Transverse colon (tissue), 4 donors: Measurements from ENCODE around the gene ARHGEF37. TPM values are rescaled to one million over a fixed set of nuclear protein-coding genes. Genes with fewer than 3 reads are reported as not detected.

Experiments
- DNase-seq: peaks from one replicate; pipeline ENCODE4 v3.0.0-alpha.2; 2019
- H3K27ac ChIP-seq, 4 donors: fragments of 200-600 bp; sonication (generic); 2 replicates each; pipeline ENCODE4 v1.5.1; 2016 to 2018; ENCODE audit warnings: inconsistent platforms in 4 of 4
- H3K27me3 ChIP-seq: fragments of 200-600 bp; sonication (generic); 2 replicates; pipeline ENCODE4 v1.5.1; 2017; ENCODE audit warnings: inconsistent platforms
- H3K36me3 ChIP-seq, 4 donors: fragments of 200-600 bp; sonication (generic); 2 replicates each; pipeline ENCODE4 v1.5.1; 2017 to 2019; ENCODE audit warnings: inconsistent platforms in 4 of 4
- H3K4me1 ChIP-seq, 4 donors: fragments of 200-600 bp; sonication (generic); 2 replicates each; pipeline ENCODE4 v1.5.1; 2017 to 2020; ENCODE audit warnings: inconsistent platforms in 4 of 4
- H3K4me3 ChIP-seq, 4 donors: fragments of 200-600 bp; sonication (generic); 1 replicate in 1 of 4; 2 replicates in 3 of 4; pipeline versions ENCODE4 v1.5.1 to v1.6.1; 2017 to 2019; ENCODE audit warnings: inconsistent platforms in 4 of 4
- H3K9me3 ChIP-seq, 2 donors: fragments of 200-600 bp; sonication (generic); 2 replicates each; pipeline ENCODE4 v1.5.1; 2017 to 2019; ENCODE audit warnings: inconsistent platforms in 2 of 2
- EP300 ChIP-seq: sonication (generic); formaldehyde crosslinking; IDR thresholded peaks from one replicate; pipeline ENCODE4 v1.6.1; 2017; ENCODE audit warnings: antibody characterized with exemption, low read depth
- POLR2A ChIP-seq: fragments of 450-650 bp; IDR thresholded peaks from one replicate; pipeline ENCODE4 v1.6.1; 2016; ENCODE audit warnings: antibody characterized with exemption, mild to moderate bottlenecking, moderate library complexity
- POLR2AphosphoS5 ChIP-seq, 3 donors: sonication (generic); formaldehyde crosslinking; IDR thresholded peaks; one replicate each; pipeline ENCODE4 v1.6.1; 2016; ENCODE audit warnings: antibody characterized with exemption in 3 of 3
- WGBS, 2 donors: methylation state at CpG; one replicate each; pipeline ENCODE4 v1.1.5; 2018; ENCODE audit warnings: low coverage in 1 of 2; 5-methylcytosine and 5-hydroxymethylcytosine counted together
- in situ Hi-C, 4 donors: fragments of 200-750 bp; cut with MboI; loops; one replicate each; pipeline versions ENCODE4 v1.15.0 to v1.15.1; 2017; ENCODE audit warnings: low sequenced_read_pairs in 3 of 4, low pct_ligation_motif_present in 1 of 4, low pct_unique_long_range_greater_than_20kb in 1 of 4
- intact Hi-C: fragments of 100-400 bp; cut with DNase I; formaldehyde crosslinking; loops from one replicate; pipeline ENCODE4 v1.15.1; 2023; ENCODE audit warnings: low total_unique reads
- total RNA-seq, 4 donors: library from RNA; depleted of rRNA; stranded (reverse); fragments of >200 nt; gene quantifications; one replicate each; pipeline ENCODE4 v1.1.0, GENCODE V29; 2016
- TF ChIP-seq, protein P1 (sequence below), 5 experiments: fragments of 200-600 bp in 3 of 5; fragments of 450-650 bp in 2 of 5; sonication (generic) in 3 of 5; IDR thresholded peaks; 1 replicate in 2 of 5; 2 replicates in 3 of 5; pipeline ENCODE4 v1.5.1; 2016 to 2017; ENCODE audit warnings: antibody characterized with exemption in 5 of 5, inconsistent platforms in 3 of 5, mild to moderate bottlenecking in 2 of 5, moderate library complexity in 1 of 5

Gene ARHGEF37
- total RNA-seq, 4 donors from 2014 or later, result 14.2 to 27.5 (median 21.7) TPM

DNA sequence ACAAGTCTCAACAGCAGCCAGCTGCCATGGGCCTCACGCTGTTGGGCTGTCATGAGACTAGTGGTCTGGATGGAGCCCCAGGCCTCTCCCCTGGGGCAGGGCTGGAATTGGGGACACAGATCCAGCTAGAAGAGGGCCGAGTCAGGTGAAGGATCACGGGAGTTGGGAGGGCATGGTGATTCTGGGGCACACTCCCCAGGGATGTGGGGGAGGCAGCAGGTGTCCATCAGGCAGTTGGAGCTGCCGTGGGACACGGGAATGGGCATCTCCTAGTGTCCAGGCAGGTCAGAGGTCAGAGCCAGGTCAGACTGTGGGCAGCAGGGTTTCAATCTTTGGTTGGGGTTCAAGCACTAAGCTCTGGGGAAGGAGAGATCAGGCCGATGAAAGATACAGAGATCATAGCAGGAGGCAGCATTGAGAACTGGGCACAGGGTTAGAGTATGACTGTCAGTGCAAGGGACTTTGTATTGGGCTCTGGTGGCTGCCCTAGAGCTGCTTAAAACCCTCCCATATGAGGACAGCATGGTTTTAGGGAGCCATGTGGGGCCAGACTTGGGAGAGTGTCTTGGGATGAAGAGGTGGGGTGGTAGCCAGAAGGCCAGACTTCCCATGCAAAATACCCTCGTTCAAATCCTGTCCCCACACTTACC lies 59.2 kb downstream of the ARHGEF37 start:
- Histone ChIP-seq H3K4me3 (peak overlapping the region in 1 of 4 donors; percentile 44), H3K36me3 (no peaks in the 10 kb centered on the region), H3K27me3 (no peaks in the 10 kb centered on the region), H3K9me3 (no peaks in the 10 kb centered on the region), H3K27ac (peak overlapping the region; percentile 85 to 90 (median 87)), H3K4me1 (peaks cover 14 to 26% (median 16%) of the 10 kb centered on the region in 4 donors)
- intact Hi-C loops (no loop called here), in situ Hi-C loops (no loop called here)
- TF ChIP-seq EP300, result no peak
- TF ChIP-seq POLR2A, result no peak
- no peak for TF ChIP-seq POLR2AphosphoS5 (IDR thresholded peaks at IDR 0.05)
- TF ChIP-seq, protein P1, sequence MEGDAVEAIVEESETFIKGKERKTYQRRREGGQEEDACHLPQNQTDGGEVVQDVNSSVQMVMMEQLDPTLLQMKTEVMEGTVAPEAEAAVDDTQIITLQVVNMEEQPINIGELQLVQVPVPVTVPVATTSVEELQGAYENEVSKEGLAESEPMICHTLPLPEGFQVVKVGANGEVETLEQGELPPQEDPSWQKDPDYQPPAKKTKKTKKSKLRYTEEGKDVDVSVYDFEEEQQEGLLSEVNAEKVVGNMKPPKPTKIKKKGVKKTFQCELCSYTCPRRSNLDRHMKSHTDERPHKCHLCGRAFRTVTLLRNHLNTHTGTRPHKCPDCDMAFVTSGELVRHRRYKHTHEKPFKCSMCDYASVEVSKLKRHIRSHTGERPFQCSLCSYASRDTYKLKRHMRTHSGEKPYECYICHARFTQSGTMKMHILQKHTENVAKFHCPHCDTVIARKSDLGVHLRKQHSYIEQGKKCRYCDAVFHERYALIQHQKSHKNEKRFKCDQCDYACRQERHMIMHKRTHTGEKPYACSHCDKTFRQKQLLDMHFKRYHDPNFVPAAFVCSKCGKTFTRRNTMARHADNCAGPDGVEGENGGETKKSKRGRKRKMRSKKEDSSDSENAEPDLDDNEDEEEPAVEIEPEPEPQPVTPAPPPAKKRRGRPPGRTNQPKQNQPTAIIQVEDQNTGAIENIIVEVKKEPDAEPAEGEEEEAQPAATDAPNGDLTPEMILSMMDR (IDR thresholded peaks at IDR 0.05), result no peak
- DNase-seq, result no peak
- 50 to 52% methylated on average over 3 to 7 of the region's 7 CpGs for WGBS, 2 donors

DNA sequence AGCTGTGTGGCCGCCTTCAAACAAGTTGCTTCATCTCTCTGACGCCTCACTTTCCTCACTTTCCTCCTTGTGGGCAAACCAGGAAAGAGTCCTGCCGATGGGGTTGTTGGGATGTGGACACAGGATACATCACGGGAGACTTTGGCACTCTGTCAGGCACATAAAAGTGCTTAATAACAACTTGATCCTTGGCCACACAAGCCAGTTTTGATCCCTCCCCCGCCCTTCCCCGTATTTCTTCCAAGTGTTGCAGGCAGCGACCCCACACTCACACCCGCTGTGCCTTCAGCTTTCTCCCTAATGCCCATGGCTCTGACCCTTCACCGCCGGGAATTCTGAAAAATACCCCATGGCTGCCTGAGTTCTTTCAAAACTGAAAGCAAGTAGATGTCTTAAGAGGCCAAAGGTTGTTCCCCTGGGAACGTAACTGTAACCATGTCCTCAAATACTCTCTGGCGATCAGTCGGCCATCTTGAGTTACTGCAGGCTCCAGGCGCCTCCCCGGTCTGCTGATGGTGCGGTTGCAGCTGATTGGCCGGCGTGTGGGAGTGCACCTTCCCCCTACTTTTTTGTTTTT lies 59.8 kb downstream of the ARHGEF37 start:
- Histone ChIP-seq H3K4me3 (peak overlapping the region in 3 of 4 donors; percentile 8 to 44 (median 24)), H3K27me3 (no peaks in the 10 kb centered on the region), H3K36me3 (no peaks in the 10 kb centered on the region), H3K9me3 (no peaks in the 10 kb centered on the region), H3K27ac (peak overlapping the region; percentile 85 to 90 (median 87)), H3K4me1 (peaks cover 14 to 26% (median 16%) of the 10 kb centered on the region in 4 donors)
- intact Hi-C loops, result no loop called here
- in situ Hi-C loops, result no loop called here
- TF ChIP-seq EP300, result peak; percentile 29
- peak; percentile 27 for TF ChIP-seq POLR2A
- TF ChIP-seq POLR2AphosphoS5 (IDR thresholded peaks at IDR 0.05), result peak in 2 of 3 donors; percentile 41 to 63
- TF ChIP-seq, protein P1 (IDR thresholded peaks at IDR 0.05), result peak in 4 of 5 experiments; percentile 31 to 79 (median 56)
- DNase-seq, result peak; percentile 81
- WGBS, 2 donors, result 31 to 42% methylated on average over 7 to 18 of the region's 18 CpGs

DNA sequence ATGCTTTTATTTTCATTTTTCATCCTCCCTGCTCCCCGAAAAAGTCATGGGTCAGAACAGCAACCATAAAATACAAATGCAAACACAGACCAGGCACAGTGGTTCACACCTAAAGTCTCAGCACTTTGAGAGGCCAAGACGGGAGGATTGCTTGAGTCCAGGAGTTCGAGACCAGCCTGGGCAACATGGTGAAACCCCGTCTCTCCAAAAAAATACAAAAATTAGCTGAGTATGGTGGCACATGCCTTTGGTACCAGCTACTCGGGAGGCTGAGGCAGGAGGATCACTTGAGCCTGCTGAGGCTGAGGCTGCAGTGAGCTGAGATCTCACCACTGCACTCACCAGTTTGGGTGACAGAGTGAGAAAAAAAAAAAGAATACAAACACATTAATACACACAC lies 60.3 kb downstream of the ARHGEF37 start:
- in situ Hi-C loops, result no loop called here
- Histone ChIP-seq H3K4me3 (peak overlapping the region in 1 of 4 donors; percentile 44), H3K9me3 (no peaks in the 10 kb centered on the region), H3K27ac (peak overlapping the region; percentile 85 to 90 (median 87)), H3K27me3 (no peaks in the 10 kb centered on the region), H3K36me3 (no peaks in the 10 kb centered on the region), H3K4me1 (peaks cover 14 to 26% (median 16%) of the 10 kb centered on the region in 4 donors)
- DNase-seq, result no peak
- intact Hi-C loops, result no loop called here
- 53 to 62% methylated on average over 4 to 5 of the region's 5 CpGs for WGBS, 2 donors
- TF ChIP-seq POLR2A, result no peak
- no peak for TF ChIP-seq POLR2AphosphoS5 (IDR thresholded peaks at IDR 0.05)
- TF ChIP-seq, protein P1 (IDR thresholded peaks at IDR 0.05), result no peak
- no peak for TF ChIP-seq EP300

DNA sequence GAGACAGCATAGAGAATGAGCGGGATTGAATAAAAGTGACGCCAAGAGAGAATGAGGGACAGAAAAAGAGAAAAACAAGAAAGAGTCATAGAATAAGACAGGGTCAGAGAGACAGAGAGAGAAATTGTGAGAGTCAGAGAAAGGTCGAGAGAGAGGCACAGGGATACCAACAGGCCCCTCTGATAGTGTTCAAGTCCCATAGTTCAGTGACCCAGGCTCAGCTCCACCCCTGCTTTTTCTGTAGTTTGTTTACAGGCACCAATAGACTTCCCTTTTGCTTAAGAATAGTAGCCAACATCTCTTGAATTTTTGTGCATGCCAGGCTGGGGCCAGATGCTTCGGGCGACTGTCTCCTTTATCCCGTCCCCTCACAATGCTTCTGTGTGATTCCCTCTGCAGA lies 62.5 kb downstream of the ARHGEF37 start:
- H3K4me3 ChIP-seq, result no peak overlapping the region
- H3K9me3 ChIP-seq, result no peaks in the 10 kb centered on the region
- H3K27ac ChIP-seq, result no peak overlapping the region
- 73 to 88% methylated on average over 6 of the region's 6 CpGs for WGBS, 2 donors
- no peaks in the 10 kb centered on the region for H3K27me3 ChIP-seq
- no peak for TF ChIP-seq EP300
- no peak for TF ChIP-seq POLR2AphosphoS5 (IDR thresholded peaks at IDR 0.05)
- TF ChIP-seq POLR2A, result no peak
- TF ChIP-seq, protein P1 (IDR thresholded peaks at IDR 0.05), result no peak
- no peak for DNase-seq
- intact Hi-C loops (loop anchor here (2.0 kb wide), 1 partner anchor 41 kb away; no protein-coding TSS in a partner anchor), in situ Hi-C loops (no loop called here)
- peaks cover 14 to 26% (median 16%) of the 10 kb centered on the region in 4 donors for H3K4me1 ChIP-seq
- H3K36me3 ChIP-seq, result no peaks in the 10 kb centered on the region
